ENCODE measurements around the gene SMPD3.

DNA sequence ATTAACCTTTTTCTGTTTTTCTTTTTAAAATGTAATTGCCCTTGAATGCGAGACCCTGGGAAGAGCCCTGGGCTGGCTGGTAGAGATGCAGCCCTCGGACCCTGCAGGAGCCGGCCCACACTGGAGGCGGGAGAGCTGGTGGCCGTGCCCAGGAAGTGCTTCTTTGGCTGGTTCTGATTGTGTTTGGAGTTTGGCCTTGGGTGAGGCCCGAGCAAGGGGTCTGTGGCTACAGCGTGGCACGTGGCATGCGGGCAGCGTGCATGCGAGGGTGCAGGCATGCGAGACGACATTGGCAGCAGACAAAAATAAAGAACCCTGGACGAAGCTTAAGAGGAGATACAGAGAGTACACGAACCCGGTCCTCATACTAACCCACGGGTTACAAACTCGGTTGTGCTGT lies 87.8 kb downstream of the SMPD3 start:
- TF ChIP-seq, protein P1, sequence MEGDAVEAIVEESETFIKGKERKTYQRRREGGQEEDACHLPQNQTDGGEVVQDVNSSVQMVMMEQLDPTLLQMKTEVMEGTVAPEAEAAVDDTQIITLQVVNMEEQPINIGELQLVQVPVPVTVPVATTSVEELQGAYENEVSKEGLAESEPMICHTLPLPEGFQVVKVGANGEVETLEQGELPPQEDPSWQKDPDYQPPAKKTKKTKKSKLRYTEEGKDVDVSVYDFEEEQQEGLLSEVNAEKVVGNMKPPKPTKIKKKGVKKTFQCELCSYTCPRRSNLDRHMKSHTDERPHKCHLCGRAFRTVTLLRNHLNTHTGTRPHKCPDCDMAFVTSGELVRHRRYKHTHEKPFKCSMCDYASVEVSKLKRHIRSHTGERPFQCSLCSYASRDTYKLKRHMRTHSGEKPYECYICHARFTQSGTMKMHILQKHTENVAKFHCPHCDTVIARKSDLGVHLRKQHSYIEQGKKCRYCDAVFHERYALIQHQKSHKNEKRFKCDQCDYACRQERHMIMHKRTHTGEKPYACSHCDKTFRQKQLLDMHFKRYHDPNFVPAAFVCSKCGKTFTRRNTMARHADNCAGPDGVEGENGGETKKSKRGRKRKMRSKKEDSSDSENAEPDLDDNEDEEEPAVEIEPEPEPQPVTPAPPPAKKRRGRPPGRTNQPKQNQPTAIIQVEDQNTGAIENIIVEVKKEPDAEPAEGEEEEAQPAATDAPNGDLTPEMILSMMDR (IDR thresholded peaks at IDR 0.05 in 4 of 5, conservative IDR thresholded peaks at IDR 0.05 in 1 of 5), result no peak
- TF ChIP-seq POLR2A (IDR thresholded peaks at IDR 0.05), result no peak

Data from gastrocnemius medialis (tissue), 4 donors.